ENCODE measurements around the gene SOX6. TPM values are rescaled to one million over a fixed set of nuclear protein-coding genes. Genes with fewer than 3 reads are reported as not detected.

The SOX6 gene
- total RNA-seq, 1 donor from 2014 or later = 1.6 TPM

GRCh38 chr11:16239141-16240105 is 116.9 kb downstream of the SOX6 start:
- no peak for TF ChIP-seq CTCF (IDR thresholded peaks at IDR 0.05)
- Histone ChIP-seq H3K4me1 (no peaks in the 10 kb centered on the region), H3K27ac (no peak overlapping the region), H3K36me3 (no peaks in the 10 kb centered on the region), H3K27me3 (no peaks in the 10 kb centered on the region), H3K4me3 (no peak overlapping the region), H3K9me3 (no peaks in the 10 kb centered on the region)
- DNase-seq (ENCODE audit: low spot score in 2 of 2) = no peak
- intact Hi-C loops (cut with DNase I) = no loop called here

GRCh38 chr11:16226245-16226644 is 130.1 kb downstream of the SOX6 start:
- Histone ChIP-seq H3K9me3 (no peaks in the 10 kb centered on the region), H3K36me3 (no peaks in the 10 kb centered on the region), H3K4me3 (no peak overlapping the region), H3K27ac (no peak overlapping the region), H3K27me3 (no peaks in the 10 kb centered on the region), H3K4me1 (no peaks in the 10 kb centered on the region)
- TF ChIP-seq CTCF (IDR thresholded peaks at IDR 0.05) = no peak
- no peak for DNase-seq (ENCODE audit: low spot score in 2 of 2)
- intact Hi-C loops (cut with DNase I) = no loop called here

- Histone ChIP-seq H3K4me1 (no peaks in the 10 kb centered on the region), H3K27ac (no peak overlapping the region), H3K27me3 (no peaks in the 10 kb centered on the region), H3K36me3 (no peaks in the 10 kb centered on the region), H3K9me3 (no peaks in the 10 kb centered on the region), H3K4me3 (no peak overlapping the region)
- no peak for TF ChIP-seq CTCF (IDR thresholded peaks at IDR 0.05)
- no peak for DNase-seq (ENCODE audit: low spot score in 2 of 2)
- intact Hi-C loops (cut with DNase I) = no loop called here
Measured at GRCh38 chr11:16225623-16226022, 130.7 kb downstream of the SOX6 start.

- no peaks in the 10 kb centered on the region for H3K9me3 ChIP-seq
- no peak overlapping the region for H3K4me3 ChIP-seq
- no peak for TF ChIP-seq CTCF (IDR thresholded peaks at IDR 0.05)
- H3K27me3 ChIP-seq = no peaks in the 10 kb centered on the region
- DNase-seq (ENCODE audit: low spot score in 2 of 2) = no peak
- H3K4me1 ChIP-seq = no peaks in the 10 kb centered on the region
- no peak overlapping the region for H3K27ac ChIP-seq
- no peaks in the 10 kb centered on the region for H3K36me3 ChIP-seq
- intact Hi-C loops (cut with DNase I) = no loop called here
Measured at GRCh38 chr11:16223558-16223957, 132.8 kb downstream of the SOX6 start.

- Histone ChIP-seq H3K27ac (no peak overlapping the region), H3K27me3 (no peaks in the 10 kb centered on the region), H3K36me3 (no peaks in the 10 kb centered on the region), H3K4me1 (no peaks in the 10 kb centered on the region), H3K4me3 (no peak overlapping the region), H3K9me3 (no peaks in the 10 kb centered on the region)
- TF ChIP-seq CTCF (IDR thresholded peaks at IDR 0.05) = no peak
- no peak for DNase-seq (ENCODE audit: low spot score in 2 of 2)
- intact Hi-C loops (cut with DNase I) = no loop called here
Measured at GRCh38 chr11:16217631-16218030, 138.7 kb downstream of the SOX6 start.

Data from ascending aorta (tissue), 2 donors.